Smooth muscle cell of the brain vasculature (primary cell): ENCODE data around the gene MBIP.
"Not testable (repeated sequence)": the region's sequence is repeated elsewhere in the genome, so short reads cannot be mapped to it uniquely, and the experiment has no call there.

Experiments
- DNase-seq: peaks from one replicate; pipeline ENCODE4 v3.0.0-alpha.2; 2012; ENCODE audit warnings: low read depth, low spot score

MBIP gene

GRCh38 chr14:36320200-36320896, at the start of gene MBIP:
MBIP (minus strand) TSS chr14:36320637; CDS start chr14:36320588, 49 bp downstream.
- DNase-seq, result peak; percentile 94

DNA sequence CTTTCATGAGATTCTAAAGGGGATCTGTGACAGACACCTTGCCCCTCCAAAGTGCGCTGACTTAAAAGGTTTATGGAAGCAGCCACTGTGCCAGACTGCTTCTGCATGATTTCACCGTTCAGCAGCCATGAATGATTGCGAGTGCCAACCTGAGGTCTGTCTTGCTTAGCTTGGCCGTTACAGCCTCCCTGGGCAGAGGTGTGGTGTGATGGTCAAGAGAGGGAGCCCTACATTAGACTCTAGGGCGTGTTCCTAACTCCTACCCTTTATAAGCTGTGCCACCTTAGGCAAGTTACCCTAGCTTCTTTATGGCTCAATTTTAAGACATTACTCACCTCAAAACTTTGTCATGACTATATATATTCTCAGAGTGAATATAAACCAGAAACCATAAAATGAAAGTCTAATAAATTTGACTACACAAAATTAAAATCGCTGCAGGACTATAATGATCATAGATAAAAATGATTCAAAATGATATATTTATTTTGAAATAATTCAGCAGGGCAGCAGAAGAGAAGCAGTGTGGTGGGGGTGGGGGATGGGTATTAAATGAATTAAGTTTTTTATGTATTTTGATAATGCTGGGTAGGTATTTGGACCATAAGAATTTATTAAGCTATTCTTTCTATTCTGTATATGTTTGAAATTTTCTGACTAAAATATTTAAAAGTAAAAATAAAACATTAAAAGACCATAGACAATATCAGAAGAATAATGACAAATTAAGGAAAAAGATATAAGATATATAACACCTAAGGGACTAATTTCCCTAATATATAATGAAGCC, 47.7 kb upstream of the MBIP start:
- DNase-seq, result no peak

DNA sequence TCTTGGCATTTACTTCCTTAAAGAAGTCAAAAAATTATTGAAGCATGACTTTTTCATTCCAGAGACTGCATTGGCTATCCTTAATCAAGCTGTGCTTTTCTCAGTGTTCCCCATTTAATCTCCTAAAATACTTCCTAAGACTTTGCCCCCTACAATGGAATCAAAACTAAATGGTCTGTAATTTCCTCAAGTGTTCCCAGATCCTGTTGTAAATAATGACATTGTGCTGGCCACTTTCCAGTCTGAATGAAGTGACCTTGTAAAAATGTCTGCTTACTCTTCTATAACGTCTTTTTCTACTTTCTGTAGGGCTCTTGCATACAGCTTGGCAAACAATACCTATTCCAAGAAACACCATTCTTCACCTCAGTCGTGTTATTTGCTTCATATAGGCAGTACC, 45.3 kb upstream of the MBIP start:
- DNase-seq, result no peak

GRCh38 chr14:36363704-36364103, 43.3 kb upstream of the MBIP start:
- DNase-seq, result no peak

DNA sequence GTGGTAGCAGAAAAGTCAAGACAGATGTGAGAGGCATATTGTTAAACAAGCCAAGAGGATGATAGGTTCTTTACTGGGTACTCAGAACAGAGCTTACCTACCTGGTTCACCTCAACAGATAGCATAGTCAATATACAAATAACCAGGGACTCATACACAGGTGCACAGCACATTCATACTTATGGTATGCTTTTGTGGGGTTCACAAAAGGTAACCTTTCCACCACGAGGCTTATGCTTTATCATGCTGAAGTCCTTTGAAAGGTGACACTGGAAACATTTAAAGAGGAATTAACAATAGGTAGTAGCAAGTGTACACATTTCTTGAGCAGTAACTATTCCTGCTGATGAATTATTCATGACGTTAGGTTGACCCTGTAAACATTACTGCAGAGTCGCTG, 42.2 kb upstream of the MBIP start:
- no peak for DNase-seq

GRCh38 chr14:36361210-36361853, 40.9 kb upstream of the MBIP start:
- DNase-seq, result no peak

DNA sequence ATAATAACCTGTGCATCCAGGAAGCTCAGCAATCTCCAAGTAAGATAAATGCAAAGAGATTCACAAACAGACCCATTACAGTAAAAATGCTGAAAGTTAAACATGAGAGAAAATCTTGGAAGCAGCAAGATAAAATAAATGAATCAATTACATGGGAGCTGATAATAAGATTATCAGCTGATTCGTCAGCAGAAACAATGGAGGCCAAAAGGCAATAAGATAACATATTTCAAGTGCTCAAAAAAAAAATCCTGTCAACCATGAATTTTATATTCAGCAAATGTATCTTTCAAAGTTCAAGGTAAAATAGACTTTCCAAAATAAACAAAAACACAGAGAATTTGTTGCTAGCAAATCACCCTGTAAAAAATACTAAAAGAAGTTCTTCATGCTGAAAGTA, 36.4 kb upstream of the MBIP start:
- no peak for DNase-seq

DNA sequence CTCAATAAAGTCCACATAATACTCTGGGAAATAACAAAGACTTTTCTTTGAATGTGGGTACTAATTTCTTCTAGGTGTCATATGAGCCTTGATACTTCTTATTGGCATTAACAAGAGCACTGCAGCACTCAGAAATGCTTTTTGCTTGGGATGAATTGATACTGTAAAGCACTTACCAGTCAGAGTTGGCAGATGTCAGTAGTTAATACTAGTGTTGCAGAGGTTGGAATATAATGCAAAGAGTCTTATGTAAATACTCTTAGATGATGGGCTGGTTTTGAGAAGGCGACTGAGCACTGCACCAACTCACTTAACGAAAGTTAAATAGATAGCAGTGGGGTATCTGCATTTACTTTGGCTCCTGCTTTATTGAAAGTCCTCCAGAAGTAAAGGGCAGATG, 25.6 kb upstream of the MBIP start:
- no peak for DNase-seq

DNA sequence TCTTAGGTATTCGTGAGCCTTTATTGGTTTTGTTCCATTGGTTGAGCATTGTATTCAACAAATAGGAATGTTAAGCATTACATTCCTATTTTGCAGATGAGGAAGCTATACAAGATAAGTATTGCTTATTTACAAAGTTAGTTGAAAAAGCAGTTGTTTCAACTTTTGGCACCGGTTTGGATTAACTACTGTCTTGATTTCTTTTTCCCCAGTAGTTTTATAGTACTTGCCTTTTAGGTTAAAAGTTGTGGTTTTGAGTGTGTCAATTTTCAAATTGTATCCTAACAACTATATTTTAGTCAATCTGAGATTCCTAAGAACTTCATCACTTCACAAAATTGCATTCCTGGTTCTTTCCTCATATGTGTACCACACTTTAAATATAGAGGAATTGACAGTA, 23.8 kb upstream of the MBIP start:
- no peak for DNase-seq

GRCh38 chr14:36341811-36342210, 21.4 kb upstream of the MBIP start:
- not testable (repeated sequence) for DNase-seq

DNA sequence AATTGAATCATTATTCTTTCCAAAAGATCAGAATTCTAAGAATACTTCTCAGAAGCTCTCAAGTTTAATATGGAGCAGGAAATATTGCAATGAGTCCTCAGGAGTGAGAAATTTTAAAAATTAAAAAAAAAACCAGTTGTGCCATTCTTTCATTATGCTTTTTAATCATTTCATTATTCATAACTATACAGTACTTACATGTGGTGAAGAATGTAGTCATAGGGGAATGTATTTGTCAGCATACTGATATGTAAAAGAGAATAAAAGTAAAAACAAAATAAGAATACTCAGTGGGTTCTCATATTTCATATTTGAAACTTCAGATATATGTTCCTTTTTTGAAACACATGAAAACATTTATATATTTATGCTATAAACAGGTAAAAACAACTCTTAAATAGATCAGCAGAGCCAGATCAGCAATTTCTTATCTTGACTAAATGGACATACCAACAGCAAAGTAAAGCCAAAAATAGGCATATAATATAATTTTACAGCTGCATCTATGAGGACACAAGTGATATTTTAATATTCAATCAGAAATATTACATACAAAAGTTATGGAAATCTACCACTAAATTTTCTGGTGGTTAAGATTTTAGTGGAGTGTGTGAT, 19.9 kb upstream of the MBIP start:
- DNase-seq, result no peak

DNA sequence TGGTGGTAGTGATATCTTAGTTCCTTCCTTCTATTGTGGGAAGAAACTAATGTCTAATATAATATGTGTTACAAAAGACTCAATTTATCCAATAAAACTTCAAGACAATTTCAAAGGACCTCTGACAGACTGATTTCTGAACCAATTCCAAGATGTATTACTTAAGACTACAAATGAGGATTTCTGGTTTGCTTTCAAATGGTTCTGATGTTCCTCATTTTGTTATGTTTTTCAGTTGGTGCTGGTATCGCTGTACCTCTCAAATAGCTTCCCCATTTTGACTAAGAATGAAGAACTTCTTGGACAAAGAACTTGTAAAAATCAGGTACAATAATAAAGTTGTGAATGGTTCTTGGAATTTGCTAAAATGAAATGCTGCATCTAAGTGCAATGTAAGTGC, 19.4 kb upstream of the MBIP start:
- no peak for DNase-seq

DNA sequence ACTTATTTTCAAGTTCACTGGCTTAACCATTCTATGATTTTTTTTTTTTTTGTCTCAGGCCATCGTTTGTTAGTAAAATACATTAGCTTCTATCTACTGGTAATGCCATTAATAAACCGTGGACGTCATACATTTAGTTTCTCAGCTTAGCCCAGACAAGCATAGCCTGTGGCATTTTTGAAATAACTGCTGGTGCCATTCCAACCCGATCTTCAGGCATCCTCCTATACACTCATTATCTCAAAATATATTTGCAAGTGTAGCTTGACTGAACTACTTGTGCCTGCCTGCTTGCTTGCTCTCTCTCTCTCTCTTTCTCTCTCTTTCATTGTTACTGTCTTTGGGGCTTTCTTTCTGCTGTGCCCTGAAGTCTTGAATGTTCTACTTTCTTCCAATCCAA, 12.7 kb upstream of the MBIP start:
- no peak for DNase-seq

DNA sequence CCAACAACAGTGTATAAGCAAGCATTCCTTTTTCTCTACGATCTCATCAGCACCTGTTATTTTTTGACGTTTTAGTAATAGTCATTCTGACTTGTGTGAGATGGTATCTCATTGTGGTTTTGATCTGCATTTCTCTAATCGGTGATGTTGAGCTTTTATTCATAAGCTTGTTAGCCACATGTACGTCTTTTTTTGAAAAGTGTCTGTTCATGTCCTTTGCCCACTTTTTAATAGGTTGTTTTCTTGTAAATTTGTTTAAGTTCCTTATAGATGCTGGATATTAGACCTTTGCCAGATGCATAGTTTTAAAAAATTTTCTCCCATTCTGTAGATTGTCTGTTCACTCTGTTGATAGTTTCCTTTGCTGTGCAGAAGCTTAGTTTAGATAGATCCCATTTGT, 7.1 kb upstream of the MBIP start:
- DNase-seq, result not testable (repeated sequence)

DNA sequence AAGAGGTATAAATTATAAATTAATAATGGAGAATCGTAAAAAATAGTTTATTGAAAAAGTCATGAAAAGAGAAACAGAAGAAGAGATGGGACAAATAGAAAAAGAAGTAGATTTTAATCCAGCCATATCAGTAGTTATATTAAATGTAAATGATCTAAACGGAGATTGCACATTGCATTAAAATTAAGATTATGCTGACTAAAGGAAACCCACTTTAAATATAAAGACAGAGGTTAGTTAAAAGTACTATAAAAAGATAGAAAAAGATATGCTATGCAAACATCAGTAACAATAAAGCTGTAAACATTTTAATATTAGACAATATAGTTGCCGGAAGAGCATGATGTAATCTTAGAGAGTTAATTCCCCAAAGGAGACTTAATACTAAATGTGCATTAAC, 5.4 kb upstream of the MBIP start:
- no peak for DNase-seq

- DNase-seq, result no peak
Observed at GRCh38 chr14:36324897-36325296, 4.5 kb upstream of the MBIP start.

GRCh38 chr14:36320897-36321381, 502 bp upstream of the MBIP start:
- no peak for DNase-seq

DNA sequence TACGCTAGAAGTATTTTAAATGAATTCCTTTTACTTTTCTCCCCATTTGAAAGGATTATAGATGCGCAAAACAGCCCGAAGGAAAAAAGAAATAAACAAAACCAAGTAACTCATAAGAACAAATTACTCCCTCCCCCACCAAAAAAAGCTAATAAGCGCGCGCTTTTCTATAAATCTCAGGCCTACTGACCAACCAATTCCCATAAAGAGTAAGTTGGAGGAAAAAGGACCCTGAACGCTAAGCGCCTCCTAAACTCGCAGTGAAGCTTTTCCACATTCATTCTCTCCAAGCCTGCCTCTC, 588 bp downstream of the MBIP start:
- peak; percentile 3 for DNase-seq

DNA sequence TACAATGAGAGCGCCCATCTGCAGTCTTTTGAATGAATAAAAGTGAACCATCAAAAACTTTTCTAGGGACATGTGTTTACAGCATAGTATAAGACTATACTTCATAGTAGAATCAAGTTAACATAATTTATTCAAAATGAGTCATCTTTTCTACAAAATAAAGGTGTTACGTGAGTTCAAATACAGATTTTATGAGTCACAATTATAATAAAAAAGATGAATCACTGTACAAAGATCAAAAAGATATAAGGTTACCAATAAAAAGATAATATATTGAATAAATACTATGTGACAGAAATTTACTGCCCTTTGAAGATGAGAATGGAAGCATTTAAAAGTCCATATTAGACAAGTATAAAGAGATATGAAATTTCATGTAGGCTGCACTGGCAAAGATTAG, 2.8 kb downstream of the MBIP start:
- no peak for DNase-seq

- no peak for DNase-seq
Observed at GRCh38 chr14:36316131-36316530, 4.3 kb downstream of the MBIP start.

DNA sequence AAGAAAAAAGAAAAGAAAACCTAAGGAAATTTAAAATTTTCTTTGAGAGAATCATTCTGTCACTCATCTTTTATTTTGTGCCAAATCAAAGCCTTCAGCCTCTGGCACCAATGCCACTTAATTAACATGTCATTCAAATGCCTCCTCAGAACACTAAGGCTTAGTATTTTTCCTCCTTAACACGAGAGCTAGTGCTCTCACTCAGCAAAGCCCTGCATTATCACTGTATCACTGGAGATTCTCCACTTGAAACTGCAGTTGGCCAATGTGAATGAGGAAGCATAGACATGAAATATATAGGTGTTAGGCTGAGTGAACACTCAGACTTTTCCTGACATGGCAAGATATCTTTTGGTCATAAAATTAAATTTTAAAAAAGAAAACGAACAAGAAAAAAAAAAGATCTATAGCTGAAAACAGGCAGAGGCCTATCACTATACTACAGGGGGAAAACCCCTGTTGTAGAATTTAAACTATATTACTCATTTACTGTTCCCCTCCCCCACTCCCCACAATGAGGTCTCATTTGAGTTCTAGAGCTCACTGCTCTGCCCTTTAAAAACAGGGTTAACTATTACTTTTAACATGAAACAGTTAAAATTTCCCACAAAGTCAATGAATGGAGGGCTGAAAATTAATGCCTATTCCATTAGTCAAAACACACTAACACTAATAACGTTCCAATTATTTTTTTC, 5.1 kb downstream of the MBIP start:
- DNase-seq, result no peak

- no peak for DNase-seq
Observed at GRCh38 chr14:36313898-36314297, 6.5 kb downstream of the MBIP start.
